HG02981 (cell line): ENCODE results near the gene TAF1B.

ENCODE experiments used
- ATAC-seq: cut with Tn5 transposase; IDR thresholded peaks from one replicate; pipeline ENCODE4 v1.9.1; 2021; ENCODE audit warnings: mild to moderate bottlenecking, moderate library complexity; ENCODE audit not compliant: unreplicated experiment

Gene TAF1B

GRCh38 chr2:9982248-9982647, 139.0 kb downstream of the TAF1B start:
- no peak for ATAC-seq

DNA sequence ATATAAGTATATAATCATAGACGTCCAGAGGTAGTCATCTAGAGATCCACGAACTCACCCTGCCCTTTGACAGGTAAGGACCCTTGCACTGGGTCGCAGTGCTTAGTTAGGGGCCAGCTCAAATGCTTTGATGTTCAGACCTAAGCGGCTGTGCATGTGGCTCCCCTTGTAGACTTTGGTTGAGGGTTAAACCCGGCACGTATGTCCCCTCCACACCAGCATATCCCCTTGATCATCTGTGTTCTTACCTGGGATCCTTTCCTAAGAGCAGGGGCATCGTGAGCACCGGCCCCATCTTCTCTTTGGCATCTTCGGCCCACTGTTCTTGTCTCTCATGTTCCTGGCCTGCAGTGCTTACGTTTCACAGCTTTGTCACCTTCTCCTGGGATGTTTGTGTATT, 139.6 kb downstream of the TAF1B start:
- no peak for ATAC-seq

DNA sequence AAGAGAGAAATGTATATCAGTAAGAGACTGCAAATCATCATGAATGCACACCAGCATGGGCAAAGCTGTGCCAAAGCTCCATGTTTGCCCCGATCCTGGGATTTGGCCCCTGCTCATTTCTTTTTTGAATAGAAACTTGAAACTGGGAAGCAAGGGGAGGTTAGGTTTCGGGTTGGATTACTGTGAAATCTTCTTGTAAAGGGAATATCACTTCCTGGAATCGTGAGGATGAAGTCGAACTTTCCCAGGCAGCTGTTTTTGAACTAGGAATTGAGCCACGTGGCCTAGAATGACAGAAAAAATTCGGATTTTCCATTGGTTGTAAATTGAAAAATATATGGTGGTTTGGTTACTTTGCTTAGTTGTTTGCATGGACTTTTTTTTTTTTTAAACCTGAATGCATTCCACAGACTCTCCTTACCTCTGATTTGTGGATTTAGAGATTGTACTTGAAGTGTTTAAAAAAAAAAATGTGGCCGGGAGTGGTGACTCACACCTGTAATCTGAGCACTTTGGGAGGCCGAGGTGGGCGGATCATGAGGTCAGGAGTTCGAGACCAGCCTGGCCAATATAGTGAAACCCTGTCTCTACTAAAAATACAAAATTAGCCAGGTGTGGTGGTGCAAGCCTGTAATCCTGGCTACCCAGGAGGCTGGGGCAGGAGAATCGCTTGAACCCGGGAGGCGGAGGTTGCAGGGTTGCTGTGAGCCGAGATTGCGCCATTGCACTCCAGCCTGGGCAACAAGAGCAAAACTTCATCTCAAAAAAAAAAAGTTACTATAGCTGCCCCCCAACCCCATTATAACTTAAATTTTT, 140.3 kb downstream of the TAF1B start:
- ATAC-seq: no peak
